ENCODE data around the gene ZNF521.

DNA sequence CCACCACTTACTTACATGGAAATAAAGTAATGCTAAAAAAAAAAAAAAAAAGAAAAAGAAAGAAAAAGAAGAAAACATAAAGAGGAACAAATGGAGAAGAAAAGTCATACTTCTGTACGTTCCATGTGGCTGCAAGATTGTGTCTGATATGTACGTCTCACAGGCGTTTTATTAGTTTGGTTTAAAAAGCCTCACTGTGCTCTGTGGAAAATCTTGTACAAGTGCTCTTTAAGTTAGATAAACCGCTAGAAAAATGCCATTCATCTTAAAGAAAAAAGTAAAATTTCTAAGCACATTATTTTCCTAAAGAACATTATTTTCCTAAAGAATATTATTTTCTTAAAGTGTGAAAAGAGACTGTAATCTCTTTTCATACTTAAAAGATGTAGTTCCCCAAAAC lies 165.1 kb downstream of the ZNF521 start:
- TF ChIP-seq, protein P1, sequence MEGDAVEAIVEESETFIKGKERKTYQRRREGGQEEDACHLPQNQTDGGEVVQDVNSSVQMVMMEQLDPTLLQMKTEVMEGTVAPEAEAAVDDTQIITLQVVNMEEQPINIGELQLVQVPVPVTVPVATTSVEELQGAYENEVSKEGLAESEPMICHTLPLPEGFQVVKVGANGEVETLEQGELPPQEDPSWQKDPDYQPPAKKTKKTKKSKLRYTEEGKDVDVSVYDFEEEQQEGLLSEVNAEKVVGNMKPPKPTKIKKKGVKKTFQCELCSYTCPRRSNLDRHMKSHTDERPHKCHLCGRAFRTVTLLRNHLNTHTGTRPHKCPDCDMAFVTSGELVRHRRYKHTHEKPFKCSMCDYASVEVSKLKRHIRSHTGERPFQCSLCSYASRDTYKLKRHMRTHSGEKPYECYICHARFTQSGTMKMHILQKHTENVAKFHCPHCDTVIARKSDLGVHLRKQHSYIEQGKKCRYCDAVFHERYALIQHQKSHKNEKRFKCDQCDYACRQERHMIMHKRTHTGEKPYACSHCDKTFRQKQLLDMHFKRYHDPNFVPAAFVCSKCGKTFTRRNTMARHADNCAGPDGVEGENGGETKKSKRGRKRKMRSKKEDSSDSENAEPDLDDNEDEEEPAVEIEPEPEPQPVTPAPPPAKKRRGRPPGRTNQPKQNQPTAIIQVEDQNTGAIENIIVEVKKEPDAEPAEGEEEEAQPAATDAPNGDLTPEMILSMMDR (IDR thresholded peaks at IDR 0.05), result no peak
- no peak for TF ChIP-seq POLR2A (IDR thresholded peaks at IDR 0.05)
